IMR-90 (cell line): ENCODE results near the gene PPP1R14B. TPM values are rescaled to one million over a fixed set of nuclear protein-coding genes. Genes with fewer than 3 reads are reported as not detected.

Source experiments
- ATAC-seq: fragments of 200-7000 bp; cut with Tn5 transposase; 2 replicates; pipeline ENCODE4 v1.9.1; 2020; ENCODE audit warnings: low read depth, mild to moderate bottlenecking, moderate library complexity
- BruUV-seq: library from RNA; stranded (reverse); fragments of 400-500 nt; replicated peaks from 2 replicates; lab custom pipeline; 2021; lab: Mats Ljungman, UMichigan
- CTCF ChIA-PET: fragments of 300-600 bp; formaldehyde crosslinking; extraction: SDS; loops from one replicate; lab custom pipeline; 2021; ENCODE audit warnings: antibody characterized with exemption; lab: Yijun Ruan, JAX
- POLR2A ChIA-PET: fragments of 300-600 bp; sonication (Branson Sonifier 250); formaldehyde crosslinking; loops from one replicate; lab custom pipeline; 2022; ENCODE audit warnings: antibody characterized with exemption; ENCODE audit not compliant: unreplicated experiment; lab: Charles Lee
- DNase-seq: peaks from one replicate; pipeline ENCODE4 v3.0.0; 2013
- H2AFZ ChIP-seq: replicated peaks from 2 replicates; pipeline ENCODE3; 2013; ENCODE audit warnings: low read length, mild to moderate bottlenecking; ENCODE audit not compliant: poor library complexity
- H2AK5ac ChIP-seq: 2 replicates; pipeline ENCODE4 v1.6.1; 2013; ENCODE audit warnings: low read depth, low read length, inconsistent platforms
- H2AK9ac ChIP-seq: replicated peaks from 2 replicates; pipeline ENCODE3; 2013; ENCODE audit warnings: mild to moderate bottlenecking, low read depth, low read length, moderate library complexity; ENCODE audit not compliant: poor library complexity
- H2BK120ac ChIP-seq: 2 replicates; pipeline ENCODE4 v1.6.1; 2013; ENCODE audit warnings: low read depth, low read length, inconsistent platforms
- H2BK15ac ChIP-seq: 3 replicates; pipeline ENCODE4 v1.6.1; 2013; ENCODE audit warnings: low read depth, low read length, inconsistent platforms
- H2BK20ac ChIP-seq: 2 replicates; pipeline ENCODE4 v1.6.1; 2013; ENCODE audit warnings: low read depth, mild to moderate bottlenecking, inconsistent platforms, low read length, moderate library complexity
- H2BK5ac ChIP-seq: 2 replicates; pipeline ENCODE4 v1.6.1; 2013; ENCODE audit warnings: mild to moderate bottlenecking, low read depth, low read length, inconsistent platforms; ENCODE audit not compliant: poor library complexity, severe bottlenecking
- H3K14ac ChIP-seq: replicated peaks from 2 replicates; pipeline ENCODE4 v1.6.1; 2013; ENCODE audit warnings: low read depth, low read length, inconsistent platforms
- H3K18ac ChIP-seq: 2 replicates; pipeline ENCODE4 v1.6.1; 2013; ENCODE audit warnings: low read depth, low read length, control low read depth
- H3K23ac ChIP-seq: 2 replicates; pipeline ENCODE4 v1.6.1; 2013; ENCODE audit warnings: low read depth, low read length, inconsistent platforms
- H3K27ac ChIP-seq: 2 replicates; pipeline ENCODE4 v1.5.1; 2013; ENCODE audit warnings: mild to moderate bottlenecking, control low read depth, low read length; ENCODE audit not compliant: insufficient read depth
- H3K27me3 ChIP-seq: 2 replicates; pipeline ENCODE4 v1.6.1; 2013; ENCODE audit warnings: low read length; ENCODE audit not compliant: control insufficient read depth, insufficient read depth
- H3K36me3 ChIP-seq: 2 replicates; pipeline ENCODE4 v1.6.1; 2013; ENCODE audit warnings: low read length, mixed read lengths; ENCODE audit not compliant: control insufficient read depth, insufficient read depth
- H3K4ac ChIP-seq: 2 replicates; pipeline ENCODE4 v1.6.1; 2013; ENCODE audit warnings: low read depth, low read length, inconsistent platforms
- H3K4me1 ChIP-seq: 2 replicates; pipeline ENCODE4 v1.6.1; 2013; ENCODE audit warnings: low read length, mixed read lengths; ENCODE audit not compliant: control insufficient read depth, insufficient read depth
- H3K4me2 ChIP-seq: 2 replicates; pipeline ENCODE4 v1.6.1; 2013; ENCODE audit warnings: low read depth, mild to moderate bottlenecking, control low read depth, low read length, moderate library complexity
- H3K4me3 ChIP-seq: 2 replicates; pipeline ENCODE4 v1.5.1; 2013; ENCODE audit warnings: low read depth, mild to moderate bottlenecking, control low read depth, low read length, moderate library complexity; ENCODE audit not compliant: insufficient read depth
- H3K56ac ChIP-seq: 2 replicates; pipeline ENCODE4 v1.6.1; 2013; ENCODE audit warnings: low read length, inconsistent platforms; ENCODE audit not compliant: insufficient read depth; ENCODE audit errors: extremely low read depth
- H3K79me1 ChIP-seq, 2 experiments: 2 replicates each; pipeline ENCODE4 v1.6.1; 2013; ENCODE audit warnings: low read length in 2 of 2, inconsistent platforms in 1 of 2, low read depth in 1 of 2
- H3K9ac ChIP-seq: 2 replicates; pipeline ENCODE4 v1.6.1; 2013; ENCODE audit warnings: low read depth, low read length, control low read depth
- H3K9me1 ChIP-seq: 2 replicates; pipeline ENCODE4 v1.6.1; 2013; ENCODE audit warnings: low read length, inconsistent platforms; ENCODE audit not compliant: insufficient read depth
- H3K9me3 ChIP-seq: 2 replicates; pipeline ENCODE4 v1.6.1; 2013; ENCODE audit warnings: low read length; ENCODE audit not compliant: control insufficient read depth, insufficient read depth
- H4K20me1 ChIP-seq: 2 replicates; pipeline ENCODE4 v1.6.1; 2013; ENCODE audit warnings: low read length, inconsistent platforms; ENCODE audit not compliant: insufficient read depth
- H4K5ac ChIP-seq: 2 replicates; pipeline ENCODE4 v1.6.1; 2013; ENCODE audit warnings: mild to moderate bottlenecking, low read depth, low read length, control low read depth
- H4K8ac ChIP-seq, 2 experiments: 2 replicates each; pipeline ENCODE4 v1.6.1; 2013; ENCODE audit warnings: low read depth in 2 of 2, low read length in 2 of 2, control low read depth in 1 of 2, inconsistent platforms in 1 of 2
- H4K91ac ChIP-seq: 2 replicates; pipeline ENCODE4 v1.6.1; 2013; ENCODE audit warnings: low read depth, low read length, inconsistent platforms; ENCODE audit not compliant: insufficient read depth
- CHD1 ChIP-seq: IDR thresholded peaks from 2 replicates; pipeline ENCODE4 v1.6.1; 2012; ENCODE audit warnings: low read depth, low read length, improper control_type of control experiment
- ELK1 ChIP-seq: fragments of 150-350 bp; IDR thresholded peaks from 2 replicates; pipeline ENCODE4 v1.6.1; 2016; ENCODE audit warnings: low read depth, mild to moderate bottlenecking, low read length, moderate library complexity, borderline replicate concordance
- MAFK ChIP-seq: IDR thresholded peaks from 2 replicates; pipeline ENCODE4 v1.6.1; 2012; ENCODE audit warnings: low read depth, low read length, improper control_type of control experiment
- MXI1 ChIP-seq: IDR thresholded peaks from 2 replicates; pipeline ENCODE4 v1.6.1; 2012; ENCODE audit warnings: low read depth, mild to moderate bottlenecking, low read length, moderate library complexity, borderline replicate concordance
- SMC3 ChIP-seq: fragments of 150-350 bp; IDR thresholded peaks from 2 replicates; pipeline ENCODE4 v1.6.1; 2016; ENCODE audit warnings: low read depth, mild to moderate bottlenecking, antibody characterized with exemption, low read length, moderate library complexity
- USF2 ChIP-seq: fragments of 150-350 bp; IDR thresholded peaks from 2 replicates; pipeline ENCODE4 v1.6.1; 2017; ENCODE audit warnings: mild to moderate bottlenecking, antibody characterized with exemption, low read length, low read depth
- WGBS, 2 experiments: methylation state at CpG; one replicate each; pipeline versions ENCODE4 v1.1.5 to v1.1.7; 2013; ENCODE audit warnings: missing lambda C conversion rate in 2 of 2; ENCODE audit not compliant: insufficient read length in 1 of 2; ENCODE audit errors: extremely low coverage in 2 of 2; 5-methylcytosine and 5-hydroxymethylcytosine counted together
- dilution Hi-C: fragments of 300-500 bp; cut with HindIII; formaldehyde crosslinking; loops from one replicate; pipeline ENCODE4 v1.14.3; 2018; ENCODE audit warnings: low sequenced_read_pairs; ENCODE audit not compliant: unreplicated experiment
- in situ Hi-C: fragments of 300-500 bp; cut with MboI; formaldehyde crosslinking; loops from 3 replicates; pipeline ENCODE4 v1.14.3; 2019; ENCODE audit warnings: low sequenced_read_pairs, inconsistent platforms, mixed read lengths
- intact Hi-C: fragments of 100-400 bp; cut with micrococcal nuclease; formaldehyde crosslinking; loops from 2 replicates; pipeline ENCODE4 v1.10.0; 2022
- polyA plus RNA-seq, 3 experiments: library from polyadenylated mRNA; depleted of rRNA; stranded (reverse); fragments of >200 nt; gene quantifications; 2 replicates each; pipeline ENCODE4 v1.2.3, GENCODE V29; 2012; ENCODE audit warnings: low replicate concordance in 1 of 3
- total RNA-seq: library from RNA; depleted of rRNA; stranded (reverse); fragments of >200 nt; gene quantifications from 2 replicates; pipeline ENCODE4 v1.2.3, GENCODE V29; 2012

Gene PPP1R14B
- total and polyA plus RNA-seq, 2 of the 4 experiments (the other 2 are of a cell fraction): 176 to 257 TPM

GRCh38 chr11:64283092-64283491 is 36.3 kb upstream of the PPP1R14B start:
- Histone ChIP-seq H4K5ac (no peak overlapping the region), H3K4me3 (no peak overlapping the region)
- POLR2A ChIA-PET: no interaction called here

More at GRCh38 chr11:64283092-64283491, 36.3 kb upstream of the PPP1R14B start:
- H3K23ac ChIP-seq: peak overlapping the region; percentile 51; the same call in 1 of the 2 replicates
- no peak overlapping the region for H2AK9ac ChIP-seq
- no peak overlapping the region for H2BK120ac ChIP-seq
- peaks cover 8% of the 10 kb centered on the region for H3K4me1 ChIP-seq
- intact Hi-C loops: no loop called here
- in situ Hi-C loops: no loop called here
- no peak overlapping the region for H2AFZ ChIP-seq
- no peak overlapping the region for H2BK5ac ChIP-seq
- no peak overlapping the region for H2BK15ac ChIP-seq
- TF ChIP-seq USF2 (no peak), MAFK (no peak), CHD1 (no peak), ELK1 (no peak), MXI1 (no peak), SMC3 (no peak)
- BruUV-seq: no TSS peak
- H3K56ac ChIP-seq: no peak overlapping the region
- H3K4ac ChIP-seq: no peak overlapping the region; the same call in 1 of the 2 replicates
- no peak overlapping the region for H3K18ac ChIP-seq
- H3K27ac ChIP-seq: no peak overlapping the region
- no CpG with 5 or more reads among the region's 3 CpGs for WGBS, 2 experiments
- H2BK20ac ChIP-seq: no peak overlapping the region
- H3K14ac ChIP-seq: no peak overlapping the region
- ATAC-seq (no peak), DNase-seq (no peak)
- H3K9me3 ChIP-seq: no peaks in the 10 kb centered on the region
- H4K91ac ChIP-seq: no peak overlapping the region
- no peaks in the 10 kb centered on the region for H3K27me3 ChIP-seq
- CTCF ChIA-PET: interaction anchor here (1.2 to 1.6 kb wide), 2 partner anchors 18 to 22 kb away, joined by 3 to 4 read pairs; partner anchors contain the start of gene ESRRA
- dilution Hi-C loops: no loop called here
- no peaks in the 10 kb centered on the region for H4K20me1 ChIP-seq
- peak overlapping the region; percentile 15; the same call in 1 of the 2 replicates for H3K4me2 ChIP-seq
- peaks cover 5% of the 10 kb centered on the region; the same call in 1 of the 2 replicates for H3K9me1 ChIP-seq
- H2AK5ac ChIP-seq: no peak overlapping the region; the same call in 1 of the 2 replicates
- peaks cover 15% of the 10 kb centered on the region for H3K36me3 ChIP-seq
- no peak overlapping the region for H4K8ac ChIP-seq
- no peak overlapping the region for H3K9ac ChIP-seq
- peaks cover 15 to 39% of the 10 kb centered on the region in 2 experiments for H3K79me1 ChIP-seq
